Neural crest cell (in vitro differentiated cells): Measurements from ENCODE around the gene ASB18. TPM values are rescaled to one million over a fixed set of nuclear protein-coding genes. Genes with fewer than 3 reads are reported as not detected.

Experiments
- DNase-seq: peaks from one replicate; pipeline ENCODE4 v3.0.0; 2021; ENCODE audit warnings: low read depth, mixed read lengths, low spot score
- H3K27ac Mint-ChIP-seq: one replicate; pipeline ENCODE4 v1.8.0; 2021; ENCODE audit warnings: mild to moderate bottlenecking, mixed read lengths; ENCODE audit not compliant: unreplicated experiment
- H3K27me3 Mint-ChIP-seq: 2 replicates; pipeline ENCODE4 v1.8.0; 2021; ENCODE audit warnings: low read depth, mild to moderate bottlenecking, mixed read lengths
- H3K36me3 Mint-ChIP-seq: 2 replicates; pipeline ENCODE4 v1.8.0; 2021; ENCODE audit warnings: low read depth, mild to moderate bottlenecking, mixed read lengths
- H3K4me1 Mint-ChIP-seq: 2 replicates; pipeline ENCODE4 v1.8.0; 2021; ENCODE audit warnings: mixed read lengths
- H3K4me3 Mint-ChIP-seq: one replicate; pipeline ENCODE4 v1.8.0; 2021; ENCODE audit warnings: mild to moderate bottlenecking, mixed read lengths
- H3K9me3 Mint-ChIP-seq: 2 replicates; pipeline ENCODE4 v1.8.0; 2021; ENCODE audit warnings: mixed read lengths
- total RNA-seq: library from RNA; stranded (reverse); gene quantifications from 2 replicates; pipeline ENCODE4 v1.2.1, GENCODE V29; 2021
- TF ChIP-seq, protein P1 (sequence below): fragments of 200-600 bp; sonication (generic); conservative IDR thresholded peaks from 2 replicates; pipeline ENCODE4 v1.5.0; 2021; ENCODE audit warnings: antibody characterized with exemption, mild to moderate bottlenecking

ASB18 gene
- total RNA-seq, 1 donor from 2014 or later: not detected

DNA sequence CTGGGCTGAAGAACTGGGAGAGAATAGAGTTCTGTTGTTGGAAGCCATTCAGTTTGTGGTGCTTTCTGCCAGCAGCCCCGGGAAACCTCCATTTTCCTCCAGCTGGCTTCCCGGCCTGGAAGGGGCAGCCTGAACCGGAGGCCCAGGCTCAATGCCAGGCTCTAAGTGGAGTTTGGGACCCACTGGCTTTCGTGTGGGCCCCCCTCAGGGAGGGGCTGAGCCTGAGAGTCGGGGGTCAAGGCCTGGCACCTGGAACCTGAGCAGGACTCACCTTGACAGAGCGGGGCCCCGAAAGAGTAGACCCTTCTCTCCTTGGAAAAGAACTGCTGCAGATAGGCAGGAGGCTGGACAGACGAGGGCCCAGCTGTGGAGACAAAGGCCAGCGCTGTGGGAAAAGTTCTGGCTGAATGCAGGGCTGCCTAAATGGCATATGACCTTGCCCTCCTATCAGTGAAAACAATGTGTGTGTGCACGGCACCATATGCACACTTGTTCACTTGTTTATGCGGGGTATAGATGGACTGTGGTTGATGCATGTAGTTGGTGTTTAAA lies 34.8 kb upstream of the ASB18 start:
- H3K4me1 Mint-ChIP-seq: peaks cover 4% of the 10 kb centered on the region
- TF ChIP-seq, protein P1, sequence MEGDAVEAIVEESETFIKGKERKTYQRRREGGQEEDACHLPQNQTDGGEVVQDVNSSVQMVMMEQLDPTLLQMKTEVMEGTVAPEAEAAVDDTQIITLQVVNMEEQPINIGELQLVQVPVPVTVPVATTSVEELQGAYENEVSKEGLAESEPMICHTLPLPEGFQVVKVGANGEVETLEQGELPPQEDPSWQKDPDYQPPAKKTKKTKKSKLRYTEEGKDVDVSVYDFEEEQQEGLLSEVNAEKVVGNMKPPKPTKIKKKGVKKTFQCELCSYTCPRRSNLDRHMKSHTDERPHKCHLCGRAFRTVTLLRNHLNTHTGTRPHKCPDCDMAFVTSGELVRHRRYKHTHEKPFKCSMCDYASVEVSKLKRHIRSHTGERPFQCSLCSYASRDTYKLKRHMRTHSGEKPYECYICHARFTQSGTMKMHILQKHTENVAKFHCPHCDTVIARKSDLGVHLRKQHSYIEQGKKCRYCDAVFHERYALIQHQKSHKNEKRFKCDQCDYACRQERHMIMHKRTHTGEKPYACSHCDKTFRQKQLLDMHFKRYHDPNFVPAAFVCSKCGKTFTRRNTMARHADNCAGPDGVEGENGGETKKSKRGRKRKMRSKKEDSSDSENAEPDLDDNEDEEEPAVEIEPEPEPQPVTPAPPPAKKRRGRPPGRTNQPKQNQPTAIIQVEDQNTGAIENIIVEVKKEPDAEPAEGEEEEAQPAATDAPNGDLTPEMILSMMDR: no peak
- H3K9me3 Mint-ChIP-seq: peaks cover 6% of the 10 kb centered on the region
- no peak overlapping the region for H3K4me3 Mint-ChIP-seq
- H3K27me3 Mint-ChIP-seq: peaks cover 2% of the 10 kb centered on the region
- no peaks in the 10 kb centered on the region for H3K36me3 Mint-ChIP-seq
- peak overlapping the region; percentile 57 for H3K27ac Mint-ChIP-seq
- DNase-seq: no peak

DNA sequence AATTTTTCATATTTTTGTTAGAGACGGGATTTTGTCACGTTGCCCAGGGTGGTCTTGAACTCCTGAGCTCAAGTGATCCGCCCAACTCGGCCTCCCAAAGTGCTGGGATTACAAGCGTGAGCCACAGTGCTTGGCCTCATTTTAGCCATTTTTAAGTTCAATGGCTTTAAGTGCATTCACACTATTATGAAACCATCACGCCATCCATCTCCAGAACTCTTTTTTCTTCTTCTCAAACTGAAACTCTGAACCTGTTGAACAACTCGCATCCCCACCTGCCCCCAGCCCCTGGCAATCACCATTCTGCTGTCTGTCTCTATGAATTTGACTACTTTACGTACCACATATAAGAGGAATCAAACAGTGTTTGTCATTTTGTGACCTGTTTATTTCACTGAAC lies 31.3 kb upstream of the ASB18 start:
- H3K4me1 Mint-ChIP-seq: peaks cover 4% of the 10 kb centered on the region
- H3K9me3 Mint-ChIP-seq: peaks cover 6% of the 10 kb centered on the region
- no peak for DNase-seq
- peaks cover 2% of the 10 kb centered on the region for H3K27me3 Mint-ChIP-seq
- no peaks in the 10 kb centered on the region for H3K36me3 Mint-ChIP-seq
- H3K27ac Mint-ChIP-seq: no peak overlapping the region
- no peak overlapping the region for H3K4me3 Mint-ChIP-seq
- TF ChIP-seq, protein P1: no peak

DNA sequence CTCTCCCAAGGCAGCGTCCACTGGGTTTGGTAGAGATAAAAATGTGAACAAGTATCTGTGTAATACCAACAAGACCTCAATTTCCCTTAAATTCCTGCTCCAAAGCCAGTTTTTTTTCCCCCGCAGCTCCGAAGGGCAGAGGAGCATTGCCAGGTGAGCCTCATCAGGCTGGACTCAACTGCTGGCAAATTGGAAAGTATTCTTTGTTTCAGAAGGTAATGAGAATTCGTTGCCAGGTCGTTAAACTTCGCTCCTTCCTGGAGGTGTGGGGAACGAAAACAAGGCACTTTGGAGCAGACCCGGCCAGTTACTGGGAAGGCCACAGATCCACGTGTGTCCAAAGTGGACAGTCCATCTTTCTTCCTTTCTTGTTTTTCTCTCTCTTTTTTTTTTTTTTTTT lies 30.4 kb upstream of the ASB18 start:
- H3K27me3 Mint-ChIP-seq: peaks cover 2% of the 10 kb centered on the region
- no peak overlapping the region for H3K27ac Mint-ChIP-seq
- TF ChIP-seq, protein P1: no peak
- DNase-seq: no peak
- no peaks in the 10 kb centered on the region for H3K36me3 Mint-ChIP-seq
- peaks cover 4% of the 10 kb centered on the region for H3K4me1 Mint-ChIP-seq
- H3K9me3 Mint-ChIP-seq: peaks cover 6% of the 10 kb centered on the region
- H3K4me3 Mint-ChIP-seq: no peak overlapping the region

DNA sequence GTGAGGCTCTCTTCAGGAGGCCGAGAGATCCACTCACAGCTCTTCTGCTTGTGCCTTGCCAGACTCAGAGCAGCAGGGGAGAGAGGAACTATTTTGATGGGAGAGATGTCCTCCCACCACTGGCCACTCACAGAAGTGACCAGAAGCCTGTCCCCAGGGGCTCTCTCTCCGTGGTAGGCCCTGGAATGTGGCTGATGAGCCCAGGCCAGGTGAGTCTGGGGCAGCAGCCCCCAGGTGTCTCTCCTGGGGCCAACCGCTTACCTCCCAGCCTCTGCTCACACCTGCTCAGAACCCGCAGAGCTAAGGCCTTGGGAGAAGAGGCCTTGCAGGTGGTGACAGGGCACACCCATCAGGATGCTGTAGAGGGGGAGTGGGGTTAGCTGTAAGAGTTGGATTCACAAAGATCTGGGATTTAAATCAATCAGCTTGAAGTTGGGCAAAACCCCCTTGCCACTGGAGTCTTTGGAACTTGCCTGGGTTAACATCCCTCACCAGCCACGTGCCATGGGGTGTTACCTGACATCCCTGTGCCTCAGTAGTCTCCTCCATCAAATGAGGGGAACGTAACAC lies 29.1 kb upstream of the ASB18 start:
- H3K27me3 Mint-ChIP-seq: peaks cover 8% of the 10 kb centered on the region
- H3K4me3 Mint-ChIP-seq: no peak overlapping the region
- H3K36me3 Mint-ChIP-seq: no peaks in the 10 kb centered on the region
- H3K27ac Mint-ChIP-seq: no peak overlapping the region
- peaks cover under 1% of the 10 kb centered on the region for H3K4me1 Mint-ChIP-seq
- TF ChIP-seq, protein P1: no peak
- no peak for DNase-seq
- H3K9me3 Mint-ChIP-seq: peaks cover 6% of the 10 kb centered on the region

DNA sequence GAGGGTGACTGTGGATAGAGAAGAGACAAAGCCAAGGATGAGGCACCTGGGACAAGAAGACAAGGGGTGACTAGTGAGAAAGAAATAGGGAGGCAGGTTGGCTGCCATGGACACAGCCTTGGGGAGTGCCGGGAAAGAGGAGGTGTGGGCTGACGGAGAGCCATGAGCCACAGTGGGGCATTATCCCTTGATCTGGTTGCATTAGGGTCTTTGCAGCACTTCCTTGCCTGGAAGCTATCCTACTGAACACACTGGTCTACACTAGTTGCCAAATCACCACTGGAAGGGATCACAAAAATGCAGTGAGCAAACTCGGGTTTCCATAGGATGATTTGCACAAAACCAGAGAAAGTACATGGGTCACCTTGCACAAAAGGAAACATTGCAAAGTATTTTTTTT lies 27.7 kb upstream of the ASB18 start:
- Mint-ChIP-seq H3K27me3 (peaks cover 13% of the 10 kb centered on the region), H3K4me1 (no peaks in the 10 kb centered on the region), H3K4me3 (no peak overlapping the region), H3K36me3 (no peaks in the 10 kb centered on the region), H3K9me3 (peaks cover 2% of the 10 kb centered on the region), H3K27ac (no peak overlapping the region)
- no peak for DNase-seq
- TF ChIP-seq, protein P1: no peak
